HCT116 (cell line): ENCODE results near the gene DNAH5. TPM values are rescaled to one million over a fixed set of nuclear protein-coding genes. Genes with fewer than 3 reads are reported as not detected.

Experiments used
- ATAC-seq: fragments of 200-7000 bp; cut with Tn5 transposase; 2 replicates; pipeline ENCODE4 v1.9.1; 2020; ENCODE audit warnings: mild to moderate bottlenecking, moderate library complexity
- BruUV-seq: library from RNA; stranded (reverse); fragments of 400-500 nt; replicated peaks from 2 replicates; lab custom pipeline; 2021; lab: Mats Ljungman, UMichigan
- CTCF ChIA-PET: fragments of 300-600 bp; sonication (Branson Sonifier 250); formaldehyde crosslinking; loops from one replicate; lab custom pipeline; 2021; ENCODE audit warnings: antibody characterized with exemption; lab: Charles Lee
- POLR2A ChIA-PET: fragments of 300-600, 350-600 bp; sonication (Branson Sonifier 250); formaldehyde crosslinking; loops from one replicate; lab custom pipeline; 2021; ENCODE audit warnings: antibody characterized with exemption; lab: Charles Lee
- RAD21 ChIA-PET, 2 experiments: fragments of 300-600 bp; sonication (Branson Sonifier 250); formaldehyde crosslinking; loops; one replicate each; lab custom pipeline; 2023; ENCODE audit warnings: low total read pairs in 2 of 2; ENCODE audit not compliant: uncharacterized antibody in 2 of 2, unreplicated experiment in 2 of 2, low non-redundant PET in 1 of 2; lab: Charles Lee
- DNase-seq: peaks from one replicate; pipeline ENCODE4 v3.0.0-alpha.2; 2010; ENCODE audit warnings: low read depth, low spot score
- H2AFZ ChIP-seq: fragments of 200-600 bp; shearing (Covaris generic), sonication (generic); 2 replicates; pipeline ENCODE4 v1.6.1; 2017; ENCODE audit warnings: low read depth, mixed run types, mixed read lengths, antibody characterized with exemption, low read length; ENCODE audit not compliant: poor library complexity, severe bottlenecking
- H3K27ac ChIP-seq: 2 replicates; pipeline ENCODE4 v1.5.1; 2012; ENCODE audit warnings: low read depth, low read length
- H3K27me3 ChIP-seq: fragments of 200-600 bp; sonication (generic); 2 replicates; pipeline ENCODE4 v1.6.1; 2016; ENCODE audit warnings: mixed run types, low read length, mixed read lengths; ENCODE audit not compliant: insufficient read depth
- H3K36me3 ChIP-seq, 2 experiments: fragments of 200-500 bp in 1 of 2; fragments of 200-600 bp in 1 of 2; sonication (Bioruptor generic) in 1 of 2; sonication (generic) in 1 of 2; 2 replicates each; pipeline versions ENCODE4 v1.5.1 to v1.6.1; 2014 to 2016; ENCODE audit warnings: low read length in 2 of 2, inconsistent platforms in 1 of 2, mixed read lengths in 1 of 2, mixed run types in 1 of 2; ENCODE audit not compliant: insufficient read depth in 2 of 2, control insufficient read depth in 1 of 2
- H3K4me1 ChIP-seq, 2 experiments: fragments of 200-600 bp in 1 of 2; sonication (generic) in 1 of 2; 2 replicates each; pipeline versions ENCODE4 v1.5.1 to v1.6.1; 2012 to 2017; ENCODE audit warnings: low read length in 2 of 2, inconsistent platforms in 1 of 2, mild to moderate bottlenecking in 1 of 2, mixed read lengths in 1 of 2, mixed run types in 1 of 2, moderate library complexity in 1 of 2; ENCODE audit not compliant: insufficient read depth in 2 of 2, control insufficient read depth in 1 of 2
- H3K4me2 ChIP-seq: fragments of 200-600 bp; sonication (generic); 2 replicates; pipeline ENCODE4 v1.6.1; 2017; ENCODE audit warnings: mixed run types, low read length, mixed read lengths
- H3K4me3 ChIP-seq, 2 experiments: fragments of 200-600 bp in 1 of 2; sonication (generic) in 1 of 2; replicated peaks in 1 of 2; 2 replicates each; pipeline ENCODE4 v1.5.1; 2011 to 2016; ENCODE audit warnings: low read length in 2 of 2, control low read depth in 1 of 2, low read depth in 1 of 2, mild to moderate bottlenecking in 1 of 2, mixed read lengths in 1 of 2, mixed run types in 1 of 2
- H3K79me2 ChIP-seq: fragments of 200-600 bp; sonication (generic); 2 replicates; pipeline ENCODE4 v1.6.1; 2017; ENCODE audit warnings: mild to moderate bottlenecking, mixed run types, low read length, moderate library complexity, mixed read lengths; ENCODE audit not compliant: insufficient read depth
- H3K9ac ChIP-seq: fragments of 200-600 bp; sonication (generic); 2 replicates; pipeline ENCODE4 v1.6.1; 2016; ENCODE audit warnings: low read length, mixed read lengths
- H3K9me2 ChIP-seq: fragments of 200-600 bp; sonication (generic), shearing (Covaris generic); 2 replicates; pipeline ENCODE4 v1.6.1; 2017; ENCODE audit warnings: mixed run types, mild to moderate bottlenecking, moderate library complexity; ENCODE audit not compliant: insufficient read depth
- H3K9me3 ChIP-seq, 2 experiments: fragments of 200-500 bp in 1 of 2; fragments of 200-600 bp in 1 of 2; sonication (Bioruptor generic) in 1 of 2; sonication (generic) in 1 of 2; 2 replicates each; pipeline ENCODE4 v1.6.1; 2014 to 2017; ENCODE audit warnings: low read length in 2 of 2, mixed read lengths in 2 of 2, inconsistent platforms in 1 of 2, low read depth in 1 of 2, mild to moderate bottlenecking in 1 of 2, mixed run types in 1 of 2, moderate library complexity in 1 of 2; ENCODE audit not compliant: control insufficient read depth in 1 of 2, insufficient read depth in 1 of 2
- H4K20me1 ChIP-seq: fragments of 200-600 bp; sonication (generic), shearing (Covaris generic); 2 replicates; pipeline ENCODE4 v1.6.1; 2017; ENCODE audit warnings: mixed run types, mild to moderate bottlenecking, moderate library complexity; ENCODE audit not compliant: insufficient read depth
- CBX3 ChIP-seq: IDR thresholded peaks from 2 replicates; pipeline ENCODE4 v1.6.1; 2012; ENCODE audit warnings: low read depth
- CEBPB ChIP-seq: IDR thresholded peaks from 2 replicates; pipeline ENCODE4 v1.6.1; 2012; ENCODE audit warnings: low read depth
- EGR1 ChIP-seq: IDR thresholded peaks from 2 replicates; pipeline ENCODE4 v1.6.1; 2012; ENCODE audit warnings: low read depth
- ELF1 ChIP-seq: IDR thresholded peaks from 2 replicates; pipeline ENCODE4 v1.6.1; 2012; ENCODE audit warnings: low read depth, borderline replicate concordance
- EZH2 ChIP-seq: fragments of 200-600 bp; sonication (generic); IDR thresholded peaks from 2 replicates; pipeline ENCODE4 v1.6.1; 2017; ENCODE audit warnings: antibody characterized with exemption, mixed run types
- EZH2phosphoT487 ChIP-seq: fragments of 200-600 bp; IDR thresholded peaks from 2 replicates; pipeline ENCODE4 v1.6.1; 2018; ENCODE audit warnings: antibody characterized with exemption, borderline replicate concordance
- FOSL1 ChIP-seq: IDR thresholded peaks from 2 replicates; pipeline ENCODE4 v1.6.1; 2012; ENCODE audit warnings: low read depth
- JUND ChIP-seq: IDR thresholded peaks from 2 replicates; pipeline ENCODE4 v1.6.1; 2012
- POLR2A ChIP-seq: IDR thresholded peaks from 2 replicates; pipeline ENCODE4 v1.7.0; 2011; ENCODE audit warnings: borderline replicate concordance; ENCODE audit not compliant: insufficient read depth, insufficient read length; ENCODE audit errors: extremely low read depth
- POLR2AphosphoS5 ChIP-seq: IDR thresholded peaks from 2 replicates; pipeline ENCODE4 v1.6.1; 2011; ENCODE audit warnings: mild to moderate bottlenecking, low read depth, low read length, moderate library complexity
- RAD21 ChIP-seq: IDR thresholded peaks from 2 replicates; pipeline ENCODE4 v1.6.1; 2012; ENCODE audit warnings: low read depth, mild to moderate bottlenecking
- SIN3A ChIP-seq: IDR thresholded peaks from 2 replicates; pipeline ENCODE4 v1.6.1; 2012; ENCODE audit warnings: low read depth
- SP1 ChIP-seq: IDR thresholded peaks from 2 replicates; pipeline ENCODE4 v1.6.1; 2012; ENCODE audit warnings: low read depth
- TCF7L2 ChIP-seq: IDR thresholded peaks from 2 replicates; pipeline ENCODE4 v1.7.0; 2011; ENCODE audit warnings: borderline replicate concordance, inconsistent platforms; ENCODE audit not compliant: insufficient read depth, insufficient read length; ENCODE audit errors: extremely low read depth
- ZFX ChIP-seq: fragments of 450-650 bp; IDR thresholded peaks from 2 replicates; pipeline ENCODE4 v1.6.1; 2017
- intact Hi-C: fragments of 100-400 bp; cut with micrococcal nuclease; formaldehyde crosslinking; loops from 2 replicates; pipeline ENCODE4 v1.10.0; 2022
- total RNA-seq: library from RNA; stranded (reverse); gene quantifications from one replicate; pipeline ENCODE4 v1.2.1, GENCODE V29; 2021; ENCODE audit not compliant: unreplicated experiment
- TF ChIP-seq, protein P1 (sequence below): IDR thresholded peaks from 2 replicates; pipeline ENCODE4 v1.6.1; 2012
- TF ChIP-seq, protein P2 (sequence below), 3 experiments: fragments of 200-600 bp in 1 of 3; sonication (generic) in 1 of 3; IDR thresholded peaks in 2 of 3; conservative IDR thresholded peaks in 1 of 3; 2 replicates each; pipeline ENCODE4 v1.5.1; 2012 to 2017; ENCODE audit warnings: low read depth in 2 of 3, low read length in 2 of 3, antibody characterized with exemption in 1 of 3, borderline replicate concordance in 1 of 3, control low read depth in 1 of 3, mild to moderate bottlenecking in 1 of 3, mixed read lengths in 1 of 3, mixed run types in 1 of 3, moderate library complexity in 1 of 3; ENCODE audit not compliant: insufficient read depth in 1 of 3

Gene DNAH5
- total RNA-seq, 1 experiment from 2014 or later: 0.37 TPM

GRCh38 chr5:13664377-13664776 is 280.1 kb downstream of the DNAH5 start:
- no peak overlapping the region for H3K4me3 ChIP-seq
- CTCF ChIA-PET: no interaction called here
- BruUV-seq: no TSS peak
- H3K79me2 ChIP-seq: no peaks in the 10 kb centered on the region
- no peak overlapping the region for H3K4me2 ChIP-seq
- POLR2A ChIA-PET: no interaction called here
- H3K9me2 ChIP-seq: no peaks in the 10 kb centered on the region
- RAD21 ChIA-PET: no interaction called here
- ATAC-seq (no peak), DNase-seq (no peak)
- no peaks in the 10 kb centered on the region for H3K27me3 ChIP-seq
- H3K9me3 ChIP-seq: peaks cover 8 to 15% of the 10 kb centered on the region in 2 experiments; a peak in 2 of 4 replicates
- H3K27ac ChIP-seq: no peak overlapping the region
- no peaks in the 10 kb centered on the region for H3K4me1 ChIP-seq
- intact Hi-C loops: no loop called here
- H4K20me1 ChIP-seq: no peaks in the 10 kb centered on the region
- H2AFZ ChIP-seq: no peak overlapping the region
- TF ChIP-seq RAD21: no peak
- no peaks in the 10 kb centered on the region for H3K36me3 ChIP-seq
- no peak overlapping the region for H3K9ac ChIP-seq

DNA sequence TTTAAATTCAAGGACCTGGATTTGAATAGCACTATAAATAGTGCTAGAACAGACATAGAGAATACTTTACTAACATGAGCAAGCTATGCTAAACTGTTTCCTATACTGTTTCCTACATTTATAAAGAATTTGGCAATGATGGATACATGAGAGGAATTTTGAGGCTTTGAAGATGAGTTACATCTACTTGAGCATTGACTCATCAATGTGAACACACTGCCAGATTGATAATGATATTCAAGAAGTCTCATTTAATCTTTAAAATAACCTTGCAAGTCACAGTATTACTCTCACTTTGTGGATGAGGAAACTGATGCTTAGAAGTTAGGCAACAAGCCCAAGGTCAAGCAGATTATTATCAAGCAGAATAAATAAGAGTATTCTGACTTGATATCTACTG is 281.9 kb downstream of the DNAH5 start:
- intact Hi-C loops: no loop called here
- no peak overlapping the region for H2AFZ ChIP-seq
- no peak overlapping the region for H3K27ac ChIP-seq
- ChIA-PET POLR2A (no interaction called here), RAD21 (no interaction called here), CTCF (no interaction called here)
- no peak overlapping the region for H3K4me3 ChIP-seq
- H3K4me1 ChIP-seq: no peaks in the 10 kb centered on the region
- H3K9me3 ChIP-seq: peaks cover 2 to 15% of the 10 kb centered on the region in 2 experiments; a peak in 2 of 4 replicates
- DNase-seq: no peak
- TF ChIP-seq POLR2A (no peak), POLR2AphosphoS5 (no peak), EGR1 (no peak), ELF1 (no peak), TCF7L2 (no peak), SIN3A (no peak), ZFX (no peak), CEBPB (no peak), FOSL1 (no peak), EZH2phosphoT487 (no peak), JUND (no peak), EZH2 (no peak), SP1 (no peak), CBX3 (no peak)
- TF ChIP-seq, protein P1, sequence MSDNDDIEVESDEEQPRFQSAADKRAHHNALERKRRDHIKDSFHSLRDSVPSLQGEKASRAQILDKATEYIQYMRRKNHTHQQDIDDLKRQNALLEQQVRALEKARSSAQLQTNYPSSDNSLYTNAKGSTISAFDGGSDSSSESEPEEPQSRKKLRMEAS: no peak
- TF ChIP-seq, protein P2, sequence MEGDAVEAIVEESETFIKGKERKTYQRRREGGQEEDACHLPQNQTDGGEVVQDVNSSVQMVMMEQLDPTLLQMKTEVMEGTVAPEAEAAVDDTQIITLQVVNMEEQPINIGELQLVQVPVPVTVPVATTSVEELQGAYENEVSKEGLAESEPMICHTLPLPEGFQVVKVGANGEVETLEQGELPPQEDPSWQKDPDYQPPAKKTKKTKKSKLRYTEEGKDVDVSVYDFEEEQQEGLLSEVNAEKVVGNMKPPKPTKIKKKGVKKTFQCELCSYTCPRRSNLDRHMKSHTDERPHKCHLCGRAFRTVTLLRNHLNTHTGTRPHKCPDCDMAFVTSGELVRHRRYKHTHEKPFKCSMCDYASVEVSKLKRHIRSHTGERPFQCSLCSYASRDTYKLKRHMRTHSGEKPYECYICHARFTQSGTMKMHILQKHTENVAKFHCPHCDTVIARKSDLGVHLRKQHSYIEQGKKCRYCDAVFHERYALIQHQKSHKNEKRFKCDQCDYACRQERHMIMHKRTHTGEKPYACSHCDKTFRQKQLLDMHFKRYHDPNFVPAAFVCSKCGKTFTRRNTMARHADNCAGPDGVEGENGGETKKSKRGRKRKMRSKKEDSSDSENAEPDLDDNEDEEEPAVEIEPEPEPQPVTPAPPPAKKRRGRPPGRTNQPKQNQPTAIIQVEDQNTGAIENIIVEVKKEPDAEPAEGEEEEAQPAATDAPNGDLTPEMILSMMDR (IDR thresholded peaks at IDR 0.05 in 2 of 3, conservative IDR thresholded peaks at IDR 0.05 in 1 of 3; ENCODE audit: borderline replicate concordance in 1 of 3, insufficient read depth in 1 of 3, low read depth in 2 of 3, low read length in 2 of 3): no peak
- H3K36me3 ChIP-seq: no peaks in the 10 kb centered on the region
- no peak overlapping the region for H3K9ac ChIP-seq
- H3K27me3 ChIP-seq: no peaks in the 10 kb centered on the region
- BruUV-seq: no TSS peak
- H3K79me2 ChIP-seq: no peaks in the 10 kb centered on the region
- H4K20me1 ChIP-seq: no peaks in the 10 kb centered on the region
- no peak for ATAC-seq
- no peak overlapping the region for H3K4me2 ChIP-seq
- H3K9me2 ChIP-seq: no peaks in the 10 kb centered on the region
